ENCODE data around the gene EPDR1.

EPDR1 gene

GRCh38 chr7:37918526-37918925 lies 1.9 kb upstream of the EPDR1 start:
- no peak for DNase-seq (ENCODE audit: low spot score)
- ChIA-PET POLR2A (ENCODE audit: low non-redundant PET) (no interaction called here), CTCF (no interaction called here)
- no peak for TF ChIP-seq CTCF (conservative IDR thresholded peaks at IDR 0.05; ENCODE audit: low read depth)
- no peak overlapping the region for H3K27ac ChIP-seq

- DNase-seq (ENCODE audit: low spot score), result no peak
- POLR2A ChIA-PET (ENCODE audit: low non-redundant PET), result no interaction called here
- no peak overlapping the region for H3K27ac ChIP-seq
These were observed 687 bp downstream of the EPDR1 start for GRCh38 chr7:37920849-37921805.

GRCh38 chr7:37921876-37922275 lies 1.4 kb downstream of the EPDR1 start:
- TF ChIP-seq CTCF (conservative IDR thresholded peaks at IDR 0.05; ENCODE audit: low read depth), result no peak
- ChIA-PET POLR2A (ENCODE audit: low non-redundant PET) (no interaction called here), CTCF (no interaction called here)
- no peak overlapping the region for H3K27ac ChIP-seq
- no peak for DNase-seq (ENCODE audit: low spot score)

More at GRCh38 chr7:37920849-37921805, 687 bp downstream of the EPDR1 start:
- CTCF ChIA-PET, result no interaction called here
- no peak for TF ChIP-seq CTCF (conservative IDR thresholded peaks at IDR 0.05; ENCODE audit: low read depth)

- no peak overlapping the region for H3K27ac ChIP-seq
- no peak for TF ChIP-seq CTCF (conservative IDR thresholded peaks at IDR 0.05; ENCODE audit: low read depth)
- POLR2A ChIA-PET (ENCODE audit: low non-redundant PET), result no interaction called here
- DNase-seq (ENCODE audit: low spot score), result no peak
- CTCF ChIA-PET, result interaction anchor here (0.6 kb wide), 1 partner anchor 68 kb away, joined by 3 read pairs; no protein-coding TSS in a partner anchor
These were observed 3.6 kb downstream of the EPDR1 start for GRCh38 chr7:37923996-37924395.

GRCh38 chr7:37924491-37925041 lies 4.1 kb downstream of the EPDR1 start:
- TF ChIP-seq CTCF (conservative IDR thresholded peaks at IDR 0.05; ENCODE audit: low read depth), result no peak
- ChIA-PET CTCF (interaction anchor here (0.6 to 0.7 kb wide), 2 partner anchors 7 to 67 kb away, joined by 3 to 4 read pairs; no protein-coding TSS in a partner anchor), POLR2A (ENCODE audit: low non-redundant PET) (no interaction called here)
- no peak for DNase-seq (ENCODE audit: low spot score)
- no peak overlapping the region for H3K27ac ChIP-seq

GRCh38 chr7:37925620-37926019 lies 5.2 kb downstream of the EPDR1 start:
- CTCF ChIA-PET, result no interaction called here
- no peak for DNase-seq (ENCODE audit: low spot score)
- no peak for TF ChIP-seq CTCF (conservative IDR thresholded peaks at IDR 0.05; ENCODE audit: low read depth)
- H3K27ac ChIP-seq, result no peak overlapping the region
- POLR2A ChIA-PET (ENCODE audit: low non-redundant PET), result no interaction called here
